Adrenal gland (tissue), 12 donors: ENCODE data around the gene TAMM41. TPM values are rescaled to one million over a fixed set of nuclear protein-coding genes. Genes with fewer than 3 reads are reported as not detected.

Experiments
- polyA plus RNA-seq, 3 donors: library from polyadenylated mRNA; stranded (reverse); fragments of 200-250 nt in 2 of 3; fragments of 350-450 nt in 1 of 3; fragmentation: Illumina TruSeq in 1 of 3; extraction: RNeasy Lipid Tissue Mini Kit (QIAGEN cat#74804) in 1 of 3; gene quantifications; one replicate each; pipeline ENCODE4 v1.2.3, GENCODE V29; 2013 to 2014
- small RNA-seq, 2 donors: library from RNA; depleted of rRNA; stranded (forward); fragments of <200 nt; gene quantifications; one replicate each; pipeline ENCODE3, GENCODE V24; 2016
- total RNA-seq, 9 donors: library from RNA; depleted of rRNA in 4 of 9; stranded (reverse); fragments of >200 nt in 4 of 9; fragments of 120-200 nt in 1 of 9; fragmentation: NEBNext Ultra II Directional in 1 of 9; extraction: Animal tissue kit (Norgen Biotek cat#: 25700) in 1 of 9; gene quantifications; one replicate each; pipeline versions ENCODE4 v1.1.0 to v1.2.4, GENCODE V29; 2013 to 2023
- donor health status: healthy with polysubstance abuse.
- donor health status: Bipolar disorder and iron deficiency.
- donor health status: DM: yes; HTN: yes; CAD: no.
- donor health status: DM: no; HTN: no; CAD: no.
- donor health status: DM: no; HTN: no; CAD: no.
- donor health status: DM: yes; HTN: yes; CAD: no.

Gene TAMM41
- total and polyA plus RNA-seq, 12 donors: 5.8 to 21.0 (median 13.6) TPM

Small RNA genes within 50 kb of the gene (small RNA-seq; reads per million reads assigned to genes)
- gene CYCSP12: 0 reads per million in 2 donors

Other genes with a start within 250 kb of the TAMM41 start
- 100 to 1,000 TPM in 5 of 9 donors, 10 to 100 TPM in 4; 38.3 to 153 (median 106) TPM for gene VGLL4, start 203.0 kb downstream of the TAMM41 start, total RNA-seq
- gene VGLL4, start 203.0 kb downstream of the TAMM41 start, polyA plus RNA-seq: 10 to 100 TPM; 46.2 to 78.1 (median 50.1) TPM
- 1 to 10 TPM in 5 of 9 donors, under 1 TPM in 3, not detected in 1; 0.26 to 3.0 (median 1.9) TPM for gene SYN2, start 157.5 kb upstream of the TAMM41 start, total RNA-seq
- gene SYN2, start 157.5 kb upstream of the TAMM41 start, polyA plus RNA-seq: 1 to 10 TPM; 1.8 to 2.6 (median 2.5) TPM